IMR-90 (cell line): Measurements from ENCODE around the gene PLA2G4E. TPM values are rescaled to one million over a fixed set of nuclear protein-coding genes. Genes with fewer than 3 reads are reported as not detected.

Source experiments
- ATAC-seq: fragments of 200-7000 bp; cut with Tn5 transposase; 2 replicates; pipeline ENCODE4 v1.9.1; 2020; ENCODE audit warnings: low read depth, mild to moderate bottlenecking, moderate library complexity
- BruUV-seq: library from RNA; stranded (reverse); fragments of 400-500 nt; replicated peaks from 2 replicates; lab custom pipeline; 2021; lab: Mats Ljungman, UMichigan
- CTCF ChIA-PET: fragments of 300-600 bp; formaldehyde crosslinking; extraction: SDS; loops from one replicate; lab custom pipeline; 2021; ENCODE audit warnings: antibody characterized with exemption; lab: Yijun Ruan, JAX
- POLR2A ChIA-PET: fragments of 300-600 bp; sonication (Branson Sonifier 250); formaldehyde crosslinking; loops from one replicate; lab custom pipeline; 2022; ENCODE audit warnings: antibody characterized with exemption; ENCODE audit not compliant: unreplicated experiment; lab: Charles Lee
- DNase-seq: peaks from one replicate; pipeline ENCODE4 v3.0.0; 2013
- H2AFZ ChIP-seq: replicated peaks from 2 replicates; pipeline ENCODE3; 2013; ENCODE audit warnings: low read length, mild to moderate bottlenecking; ENCODE audit not compliant: poor library complexity
- H2AK5ac ChIP-seq: 2 replicates; pipeline ENCODE4 v1.6.1; 2013; ENCODE audit warnings: low read depth, low read length, inconsistent platforms
- H2AK9ac ChIP-seq: replicated peaks from 2 replicates; pipeline ENCODE3; 2013; ENCODE audit warnings: mild to moderate bottlenecking, low read depth, low read length, moderate library complexity; ENCODE audit not compliant: poor library complexity
- H2BK120ac ChIP-seq: 2 replicates; pipeline ENCODE4 v1.6.1; 2013; ENCODE audit warnings: low read depth, low read length, inconsistent platforms
- H2BK15ac ChIP-seq: 3 replicates; pipeline ENCODE4 v1.6.1; 2013; ENCODE audit warnings: low read depth, low read length, inconsistent platforms
- H2BK20ac ChIP-seq: 2 replicates; pipeline ENCODE4 v1.6.1; 2013; ENCODE audit warnings: low read depth, mild to moderate bottlenecking, inconsistent platforms, low read length, moderate library complexity
- H2BK5ac ChIP-seq: 2 replicates; pipeline ENCODE4 v1.6.1; 2013; ENCODE audit warnings: mild to moderate bottlenecking, low read depth, low read length, inconsistent platforms; ENCODE audit not compliant: poor library complexity, severe bottlenecking
- H3K14ac ChIP-seq: replicated peaks from 2 replicates; pipeline ENCODE4 v1.6.1; 2013; ENCODE audit warnings: low read depth, low read length, inconsistent platforms
- H3K18ac ChIP-seq: 2 replicates; pipeline ENCODE4 v1.6.1; 2013; ENCODE audit warnings: low read depth, low read length, control low read depth
- H3K23ac ChIP-seq: 2 replicates; pipeline ENCODE4 v1.6.1; 2013; ENCODE audit warnings: low read depth, low read length, inconsistent platforms
- H3K27ac ChIP-seq: 2 replicates; pipeline ENCODE4 v1.5.1; 2013; ENCODE audit warnings: mild to moderate bottlenecking, control low read depth, low read length; ENCODE audit not compliant: insufficient read depth
- H3K27me3 ChIP-seq: 2 replicates; pipeline ENCODE4 v1.6.1; 2013; ENCODE audit warnings: low read length; ENCODE audit not compliant: control insufficient read depth, insufficient read depth
- H3K36me3 ChIP-seq: 2 replicates; pipeline ENCODE4 v1.6.1; 2013; ENCODE audit warnings: low read length, mixed read lengths; ENCODE audit not compliant: control insufficient read depth, insufficient read depth
- H3K4ac ChIP-seq: 2 replicates; pipeline ENCODE4 v1.6.1; 2013; ENCODE audit warnings: low read depth, low read length, inconsistent platforms
- H3K4me1 ChIP-seq: 2 replicates; pipeline ENCODE4 v1.6.1; 2013; ENCODE audit warnings: low read length, mixed read lengths; ENCODE audit not compliant: control insufficient read depth, insufficient read depth
- H3K4me2 ChIP-seq: 2 replicates; pipeline ENCODE4 v1.6.1; 2013; ENCODE audit warnings: low read depth, mild to moderate bottlenecking, control low read depth, low read length, moderate library complexity
- H3K4me3 ChIP-seq: 2 replicates; pipeline ENCODE4 v1.5.1; 2013; ENCODE audit warnings: low read depth, mild to moderate bottlenecking, control low read depth, low read length, moderate library complexity; ENCODE audit not compliant: insufficient read depth
- H3K56ac ChIP-seq: 2 replicates; pipeline ENCODE4 v1.6.1; 2013; ENCODE audit warnings: low read length, inconsistent platforms; ENCODE audit not compliant: insufficient read depth; ENCODE audit errors: extremely low read depth
- H3K79me1 ChIP-seq, 2 experiments: 2 replicates each; pipeline ENCODE4 v1.6.1; 2013; ENCODE audit warnings: low read length in 2 of 2, inconsistent platforms in 1 of 2, low read depth in 1 of 2
- H3K9ac ChIP-seq: 2 replicates; pipeline ENCODE4 v1.6.1; 2013; ENCODE audit warnings: low read depth, low read length, control low read depth
- H3K9me1 ChIP-seq: 2 replicates; pipeline ENCODE4 v1.6.1; 2013; ENCODE audit warnings: low read length, inconsistent platforms; ENCODE audit not compliant: insufficient read depth
- H3K9me3 ChIP-seq: 2 replicates; pipeline ENCODE4 v1.6.1; 2013; ENCODE audit warnings: low read length; ENCODE audit not compliant: control insufficient read depth, insufficient read depth
- H4K20me1 ChIP-seq: 2 replicates; pipeline ENCODE4 v1.6.1; 2013; ENCODE audit warnings: low read length, inconsistent platforms; ENCODE audit not compliant: insufficient read depth
- H4K5ac ChIP-seq: 2 replicates; pipeline ENCODE4 v1.6.1; 2013; ENCODE audit warnings: mild to moderate bottlenecking, low read depth, low read length, control low read depth
- H4K8ac ChIP-seq, 2 experiments: 2 replicates each; pipeline ENCODE4 v1.6.1; 2013; ENCODE audit warnings: low read depth in 2 of 2, low read length in 2 of 2, control low read depth in 1 of 2, inconsistent platforms in 1 of 2
- H4K91ac ChIP-seq: 2 replicates; pipeline ENCODE4 v1.6.1; 2013; ENCODE audit warnings: low read depth, low read length, inconsistent platforms; ENCODE audit not compliant: insufficient read depth
- BHLHE40 ChIP-seq: fragments of 150-350 bp; IDR thresholded peaks from 2 replicates; pipeline ENCODE4 v1.6.1; 2016; ENCODE audit warnings: mild to moderate bottlenecking, low read depth, low read length
- CEBPB ChIP-seq: IDR thresholded peaks from 2 replicates; pipeline ENCODE4 v1.6.1; 2012; ENCODE audit warnings: low read depth, low read length, improper control_type of control experiment
- CHD1 ChIP-seq: IDR thresholded peaks from 2 replicates; pipeline ENCODE4 v1.6.1; 2012; ENCODE audit warnings: low read depth, low read length, improper control_type of control experiment
- ELK1 ChIP-seq: fragments of 150-350 bp; IDR thresholded peaks from 2 replicates; pipeline ENCODE4 v1.6.1; 2016; ENCODE audit warnings: low read depth, mild to moderate bottlenecking, low read length, moderate library complexity, borderline replicate concordance
- FOS ChIP-seq: fragments of 150-350 bp; IDR thresholded peaks from 2 replicates; pipeline ENCODE4 v1.6.1; 2016; ENCODE audit warnings: low read depth, low read length
- MAFK ChIP-seq: IDR thresholded peaks from 2 replicates; pipeline ENCODE4 v1.6.1; 2012; ENCODE audit warnings: low read depth, low read length, improper control_type of control experiment
- MAZ ChIP-seq: IDR thresholded peaks from 2 replicates; pipeline ENCODE4 v1.6.1; 2012; ENCODE audit warnings: low read depth, mild to moderate bottlenecking, low read length, improper control_type of control experiment, moderate library complexity, borderline replicate concordance
- MXI1 ChIP-seq: IDR thresholded peaks from 2 replicates; pipeline ENCODE4 v1.6.1; 2012; ENCODE audit warnings: low read depth, mild to moderate bottlenecking, low read length, moderate library complexity, borderline replicate concordance
- NFE2L2 ChIP-seq: fragments of 150-350 bp; IDR thresholded peaks from 2 replicates; pipeline ENCODE4 v1.6.1; 2016; ENCODE audit warnings: low read depth, mild to moderate bottlenecking, low read length
- POLR2A ChIP-seq: IDR thresholded peaks from 2 replicates; pipeline ENCODE4 v1.6.1; 2012; ENCODE audit warnings: mild to moderate bottlenecking, low read depth, low read length
- RAD21 ChIP-seq: IDR thresholded peaks from 2 replicates; pipeline ENCODE4 v1.6.1; 2012; ENCODE audit warnings: low read length, improper control_type of control experiment
- RCOR1 ChIP-seq: IDR thresholded peaks from 2 replicates; pipeline ENCODE4 v1.6.1; 2012; ENCODE audit warnings: mild to moderate bottlenecking, low read length, improper control_type of control experiment; ENCODE audit not compliant: insufficient replicate concordance
- RFX5 ChIP-seq: IDR thresholded peaks from 2 replicates; pipeline ENCODE4 v1.8.0; 2012; ENCODE audit warnings: low read depth, mild to moderate bottlenecking, low read length, moderate library complexity
- SMC3 ChIP-seq: fragments of 150-350 bp; IDR thresholded peaks from 2 replicates; pipeline ENCODE4 v1.6.1; 2016; ENCODE audit warnings: low read depth, mild to moderate bottlenecking, antibody characterized with exemption, low read length, moderate library complexity
- USF2 ChIP-seq: fragments of 150-350 bp; IDR thresholded peaks from 2 replicates; pipeline ENCODE4 v1.6.1; 2017; ENCODE audit warnings: mild to moderate bottlenecking, antibody characterized with exemption, low read length, low read depth
- WGBS, 2 experiments: methylation state at CpG; one replicate each; pipeline versions ENCODE4 v1.1.5 to v1.1.7; 2013; ENCODE audit warnings: missing lambda C conversion rate in 2 of 2; ENCODE audit not compliant: insufficient read length in 1 of 2; ENCODE audit errors: extremely low coverage in 2 of 2; 5-methylcytosine and 5-hydroxymethylcytosine counted together
- dilution Hi-C: fragments of 300-500 bp; cut with HindIII; formaldehyde crosslinking; loops from one replicate; pipeline ENCODE4 v1.14.3; 2018; ENCODE audit warnings: low sequenced_read_pairs; ENCODE audit not compliant: unreplicated experiment
- in situ Hi-C: fragments of 300-500 bp; cut with MboI; formaldehyde crosslinking; loops from 3 replicates; pipeline ENCODE4 v1.14.3; 2019; ENCODE audit warnings: low sequenced_read_pairs, inconsistent platforms, mixed read lengths
- intact Hi-C: fragments of 100-400 bp; cut with micrococcal nuclease; formaldehyde crosslinking; loops from 2 replicates; pipeline ENCODE4 v1.10.0; 2022
- polyA plus RNA-seq, 3 experiments: library from polyadenylated mRNA; depleted of rRNA; stranded (reverse); fragments of >200 nt; gene quantifications; 2 replicates each; pipeline ENCODE4 v1.2.3, GENCODE V29; 2012; ENCODE audit warnings: low replicate concordance in 1 of 3
- total RNA-seq: library from RNA; depleted of rRNA; stranded (reverse); fragments of >200 nt; gene quantifications from 2 replicates; pipeline ENCODE4 v1.2.3, GENCODE V29; 2012
- TF ChIP-seq, protein P1 (sequence below): conservative IDR thresholded peaks from 2 replicates; pipeline ENCODE4 v1.5.1; 2012; ENCODE audit warnings: mild to moderate bottlenecking, low read depth, low read length, improper control_type of control experiment

The PLA2G4E gene
- total and polyA plus RNA-seq, 2 of the 4 experiments (the other 2 are of a cell fraction) = not detected

- H3K56ac ChIP-seq = no peak overlapping the region
- H2BK20ac ChIP-seq = no peak overlapping the region
- dilution Hi-C loops = no loop called here
- no peaks in the 10 kb centered on the region for H3K4me1 ChIP-seq
- no TSS peak for BruUV-seq
- H3K9me1 ChIP-seq = no peaks in the 10 kb centered on the region
- WGBS, 2 experiments = 63% methylated on average over 4 of the region's 10 CpGs; no CpG with 5 or more reads in 1 of the 2 experiments
- no peaks in the 10 kb centered on the region for H3K36me3 ChIP-seq
- no peaks in the 10 kb centered on the region for H3K79me1 ChIP-seq
- H3K18ac ChIP-seq = no peak overlapping the region
- H3K23ac ChIP-seq = no peak overlapping the region
- no peak overlapping the region for H4K5ac ChIP-seq
- H2BK120ac ChIP-seq = no peak overlapping the region
- no peak overlapping the region for H2AK9ac ChIP-seq
- no peak overlapping the region for H3K4me3 ChIP-seq
- no peaks in the 10 kb centered on the region for H3K9me3 ChIP-seq
- H3K27ac ChIP-seq = no peak overlapping the region
- no peak overlapping the region for H4K8ac ChIP-seq
- intact Hi-C loops = no loop called here
- H3K27me3 ChIP-seq = peaks cover 75% of the 10 kb centered on the region
- H2AFZ ChIP-seq = no peak overlapping the region
- ChIA-PET POLR2A (no interaction called here), CTCF (no interaction called here)
- no peak for ATAC-seq
- H3K4ac ChIP-seq = no peak overlapping the region
- H2AK5ac ChIP-seq = no peak overlapping the region
- DNase-seq = no peak
- H4K91ac ChIP-seq = no peak overlapping the region
- in situ Hi-C loops = no loop called here
- H2BK15ac ChIP-seq = no peak overlapping the region
- H3K4me2 ChIP-seq = no peak overlapping the region
- no peak overlapping the region for H3K9ac ChIP-seq
- no peak overlapping the region for H2BK5ac ChIP-seq
- TF ChIP-seq NFE2L2 (no peak), SMC3 (no peak), MAZ (no peak), RFX5 (no peak), ELK1 (no peak), RAD21 (no peak), FOS (no peak), RCOR1 (no peak), POLR2A (no peak), BHLHE40 (no peak), CHD1 (no peak), CEBPB (no peak), USF2 (no peak), MXI1 (no peak), MAFK (no peak)
- TF ChIP-seq, protein P1, sequence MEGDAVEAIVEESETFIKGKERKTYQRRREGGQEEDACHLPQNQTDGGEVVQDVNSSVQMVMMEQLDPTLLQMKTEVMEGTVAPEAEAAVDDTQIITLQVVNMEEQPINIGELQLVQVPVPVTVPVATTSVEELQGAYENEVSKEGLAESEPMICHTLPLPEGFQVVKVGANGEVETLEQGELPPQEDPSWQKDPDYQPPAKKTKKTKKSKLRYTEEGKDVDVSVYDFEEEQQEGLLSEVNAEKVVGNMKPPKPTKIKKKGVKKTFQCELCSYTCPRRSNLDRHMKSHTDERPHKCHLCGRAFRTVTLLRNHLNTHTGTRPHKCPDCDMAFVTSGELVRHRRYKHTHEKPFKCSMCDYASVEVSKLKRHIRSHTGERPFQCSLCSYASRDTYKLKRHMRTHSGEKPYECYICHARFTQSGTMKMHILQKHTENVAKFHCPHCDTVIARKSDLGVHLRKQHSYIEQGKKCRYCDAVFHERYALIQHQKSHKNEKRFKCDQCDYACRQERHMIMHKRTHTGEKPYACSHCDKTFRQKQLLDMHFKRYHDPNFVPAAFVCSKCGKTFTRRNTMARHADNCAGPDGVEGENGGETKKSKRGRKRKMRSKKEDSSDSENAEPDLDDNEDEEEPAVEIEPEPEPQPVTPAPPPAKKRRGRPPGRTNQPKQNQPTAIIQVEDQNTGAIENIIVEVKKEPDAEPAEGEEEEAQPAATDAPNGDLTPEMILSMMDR = no peak
- no peaks in the 10 kb centered on the region for H4K20me1 ChIP-seq
- no peak overlapping the region for H3K14ac ChIP-seq
These were observed 29.8 kb upstream of the PLA2G4E start for GRCh38 chr15:42050484-42051255.
